ENCODE measurements around the gene METTL23. TPM values are rescaled to one million over a fixed set of nuclear protein-coding genes. Genes with fewer than 3 reads are reported as not detected.
"Not testable (repeated sequence)": the region's sequence is repeated elsewhere in the genome, so short reads cannot be mapped to it uniquely, and the experiment has no call there.

Gene METTL23
- total and polyA plus RNA-seq, 4 donors = 23.1 to 43.1 (median 36.1) TPM

DNA sequence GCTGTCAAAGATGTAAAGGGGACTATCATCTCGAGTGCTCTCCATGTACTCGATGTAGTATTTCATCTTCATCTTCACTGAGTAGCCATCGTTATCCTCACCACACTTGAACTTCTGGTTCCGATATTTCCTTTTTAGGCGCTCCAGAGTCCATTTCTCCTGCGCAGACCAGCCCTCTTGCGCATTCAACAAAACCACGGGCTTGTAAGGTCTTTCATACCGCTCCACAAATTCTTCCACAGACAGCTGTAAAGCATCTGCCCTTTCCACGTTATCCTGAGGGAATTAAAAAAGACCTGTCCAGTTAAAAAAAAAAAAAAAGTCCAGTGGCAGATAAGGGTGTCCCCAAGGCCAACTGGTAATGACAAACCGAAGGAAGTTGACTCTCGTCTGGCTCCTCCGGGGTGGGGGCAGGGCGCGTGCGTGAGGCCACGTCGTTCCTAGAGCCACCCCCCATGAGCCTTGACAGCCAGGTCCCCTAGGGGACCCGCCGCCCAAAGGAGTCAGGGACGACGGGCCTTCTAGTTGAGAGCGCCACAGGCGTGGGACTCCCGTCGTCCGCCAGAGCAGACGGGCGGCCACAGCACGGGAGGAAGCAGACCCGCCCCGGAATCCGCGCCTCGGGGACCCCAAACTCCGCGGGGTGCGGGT lies 934 bp upstream of the METTL23 start:
- ATAC-seq (ENCODE audit: insufficient read depth, low FRiP score) (peak; percentile 54), DNase-seq (peak; percentile 58 to 63 (median 61))
- WGBS, 2 donors = 3 to 5% methylated on average over 36 to 38 of the region's 38 CpGs
- Histone ChIP-seq H3K36me3 (ENCODE audit: control insufficient read depth in 4 of 4, insufficient read depth in 4 of 4, low read length in 4 of 4) (peaks cover 21 to 34% (median 28%) of the 10 kb centered on the region in 4 donors), H3K27me3 (ENCODE audit: control insufficient read depth in 3 of 3, insufficient read depth in 3 of 3, low read length in 2 of 3) (no peaks in the 10 kb centered on the region), H3K4me1 (ENCODE audit: control insufficient read depth in 5 of 5, insufficient read depth in 5 of 5, low read length in 5 of 5) (peaks cover 2 to 18% (median 11%) of the 10 kb centered on the region in 5 donors), H3K27ac (ENCODE audit: low read depth in 1 of 2, low read length in 1 of 2) (peak overlapping the region; percentile 99), H3K9me3 (ENCODE audit: control insufficient read depth in 4 of 4, insufficient read depth in 3 of 4, low read length in 3 of 4) (no peaks in the 10 kb centered on the region), H3K9ac (ENCODE audit: insufficient read depth in 1 of 2, low read length in 2 of 2) (peak overlapping the region; percentile 24 to 86), H3K4me3 (peak overlapping the region; percentile 79)
- TF ChIP-seq, protein P1, sequence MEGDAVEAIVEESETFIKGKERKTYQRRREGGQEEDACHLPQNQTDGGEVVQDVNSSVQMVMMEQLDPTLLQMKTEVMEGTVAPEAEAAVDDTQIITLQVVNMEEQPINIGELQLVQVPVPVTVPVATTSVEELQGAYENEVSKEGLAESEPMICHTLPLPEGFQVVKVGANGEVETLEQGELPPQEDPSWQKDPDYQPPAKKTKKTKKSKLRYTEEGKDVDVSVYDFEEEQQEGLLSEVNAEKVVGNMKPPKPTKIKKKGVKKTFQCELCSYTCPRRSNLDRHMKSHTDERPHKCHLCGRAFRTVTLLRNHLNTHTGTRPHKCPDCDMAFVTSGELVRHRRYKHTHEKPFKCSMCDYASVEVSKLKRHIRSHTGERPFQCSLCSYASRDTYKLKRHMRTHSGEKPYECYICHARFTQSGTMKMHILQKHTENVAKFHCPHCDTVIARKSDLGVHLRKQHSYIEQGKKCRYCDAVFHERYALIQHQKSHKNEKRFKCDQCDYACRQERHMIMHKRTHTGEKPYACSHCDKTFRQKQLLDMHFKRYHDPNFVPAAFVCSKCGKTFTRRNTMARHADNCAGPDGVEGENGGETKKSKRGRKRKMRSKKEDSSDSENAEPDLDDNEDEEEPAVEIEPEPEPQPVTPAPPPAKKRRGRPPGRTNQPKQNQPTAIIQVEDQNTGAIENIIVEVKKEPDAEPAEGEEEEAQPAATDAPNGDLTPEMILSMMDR (IDR thresholded peaks at IDR 0.05; ENCODE audit: control extremely low read depth, extremely low read depth) = no peak

DNA sequence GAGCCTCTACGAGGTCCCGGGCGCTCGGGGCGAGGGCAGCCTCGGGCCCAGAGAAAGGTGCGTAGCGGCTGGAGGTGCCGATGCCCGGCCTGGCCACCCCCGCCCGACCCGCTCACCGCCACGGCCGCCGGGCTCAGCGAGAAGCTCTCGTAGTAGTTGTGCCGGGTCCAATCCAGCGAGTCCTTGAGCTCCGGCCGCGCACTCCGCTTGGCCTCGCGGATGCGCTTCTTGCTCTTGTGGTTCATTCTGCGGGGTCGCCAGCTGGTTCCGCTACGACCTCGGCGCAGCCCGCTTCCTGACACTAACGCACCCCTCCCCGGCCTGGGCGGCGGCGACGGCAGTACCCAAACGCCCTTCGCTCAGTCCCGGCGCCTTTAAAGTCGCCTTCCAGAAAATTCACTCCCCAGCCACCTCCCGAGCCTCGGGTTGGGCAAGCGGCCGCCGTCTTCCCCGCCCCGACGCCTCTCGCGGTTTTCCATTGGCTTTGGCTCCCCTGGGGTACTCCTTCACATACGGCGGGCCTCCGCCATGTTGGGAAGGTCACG lies 336 bp upstream of the METTL23 start, which contains the start of gene JMJD6:
TSS of gene JMJD6 (minus strand) at position 376 of the 545 bp plus-strand sequence. CDS start at position 245, 131 bp downstream.
- no peaks in the 10 kb centered on the region for H3K27me3 ChIP-seq (ENCODE audit: control insufficient read depth in 3 of 3, insufficient read depth in 3 of 3, low read length in 2 of 3)
- H3K9ac ChIP-seq (ENCODE audit: insufficient read depth in 1 of 2, low read length in 2 of 2) = peak within 1 kb of the TSS; percentile 74 to 86
- WGBS, 2 donors = 0 to 1% methylated on average over 44 to 60 of the region's 60 CpGs
- H3K4me1 ChIP-seq (ENCODE audit: control insufficient read depth in 5 of 5, insufficient read depth in 5 of 5, low read length in 5 of 5) = peaks cover 2 to 18% (median 11%) of the 10 kb centered on the region in 5 donors
- H3K4me3 ChIP-seq = peak within 1 kb of the TSS; percentile 92
- ATAC-seq (ENCODE audit: insufficient read depth, low FRiP score) = peak; percentile 92
- no peaks in the 10 kb centered on the region for H3K9me3 ChIP-seq (ENCODE audit: control insufficient read depth in 4 of 4, insufficient read depth in 3 of 4, low read length in 3 of 4)
- TF ChIP-seq, protein P1 (IDR thresholded peaks at IDR 0.05; ENCODE audit: control extremely low read depth, extremely low read depth) = no peak
- peak; percentile 96 to 98 (median 98) for DNase-seq
- H3K36me3 ChIP-seq (ENCODE audit: control insufficient read depth in 4 of 4, insufficient read depth in 4 of 4, low read length in 4 of 4) = peaks cover 15 to 32% (median 27%) of the 10 kb centered on the region in 4 donors
- peak within 1 kb of the TSS; percentile 99 to 100 for H3K27ac ChIP-seq (ENCODE audit: low read depth in 1 of 2, low read length in 1 of 2)

DNA sequence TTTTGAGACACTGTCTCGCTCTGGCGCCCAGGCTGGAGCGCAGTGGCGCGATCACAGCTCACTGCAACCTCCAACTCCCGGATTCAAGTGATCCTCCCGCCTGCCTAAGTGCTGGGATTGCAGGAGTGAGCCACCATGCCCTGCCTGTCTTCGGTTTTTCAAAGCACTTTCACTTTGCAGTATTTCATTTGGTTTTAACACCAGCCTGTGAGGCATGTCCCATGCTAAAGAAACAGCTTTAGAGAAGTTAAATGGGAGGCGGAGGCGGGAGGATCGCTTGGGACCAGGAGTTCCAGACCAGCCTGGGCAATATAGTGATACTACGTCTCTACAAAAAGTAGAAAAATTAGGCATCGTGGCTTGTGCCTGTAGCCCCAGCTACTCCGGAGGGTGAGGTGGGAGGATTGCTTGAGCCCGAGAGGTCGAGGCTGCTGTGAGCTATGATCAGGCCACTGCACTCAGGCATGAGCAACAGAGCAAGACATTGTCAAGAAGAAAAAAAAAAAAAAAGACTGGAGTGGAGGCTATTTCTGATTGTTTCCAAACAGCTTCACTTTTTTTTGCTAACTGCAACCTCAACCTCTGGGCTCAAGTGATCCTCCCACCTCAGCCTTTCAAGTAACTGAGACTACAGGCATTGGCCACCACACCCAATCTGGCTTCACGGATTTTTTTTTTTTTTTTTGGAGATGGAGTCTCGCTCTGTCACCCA lies 1.3 kb downstream of the METTL23 start:
- H3K9ac ChIP-seq (ENCODE audit: insufficient read depth in 1 of 2, low read length in 2 of 2) = peak overlapping the region in 1 of 2 donors; percentile 74
- ATAC-seq (ENCODE audit: insufficient read depth, low FRiP score) (no peak), DNase-seq (no peak)
- no peaks in the 10 kb centered on the region for H3K9me3 ChIP-seq (ENCODE audit: control insufficient read depth in 4 of 4, insufficient read depth in 3 of 4, low read length in 3 of 4)
- H3K27me3 ChIP-seq (ENCODE audit: control insufficient read depth in 3 of 3, insufficient read depth in 3 of 3, low read length in 2 of 3) = no peaks in the 10 kb centered on the region
- H3K4me1 ChIP-seq (ENCODE audit: control insufficient read depth in 5 of 5, insufficient read depth in 5 of 5, low read length in 5 of 5) = peaks cover 2 to 22% (median 11%) of the 10 kb centered on the region in 5 donors
- peak overlapping the region; percentile 99 to 100 for H3K27ac ChIP-seq (ENCODE audit: low read depth in 1 of 2, low read length in 1 of 2)
- TF ChIP-seq, protein P1 (IDR thresholded peaks at IDR 0.05; ENCODE audit: control extremely low read depth, extremely low read depth) = no peak
- peaks cover 8 to 29% (median 19%) of the 10 kb centered on the region in 4 donors for H3K36me3 ChIP-seq (ENCODE audit: control insufficient read depth in 4 of 4, insufficient read depth in 4 of 4, low read length in 4 of 4)
- H3K4me3 ChIP-seq = no peak overlapping the region
- WGBS, 2 donors = 63 to 70% methylated on average over 18 of the region's 18 CpGs

DNA sequence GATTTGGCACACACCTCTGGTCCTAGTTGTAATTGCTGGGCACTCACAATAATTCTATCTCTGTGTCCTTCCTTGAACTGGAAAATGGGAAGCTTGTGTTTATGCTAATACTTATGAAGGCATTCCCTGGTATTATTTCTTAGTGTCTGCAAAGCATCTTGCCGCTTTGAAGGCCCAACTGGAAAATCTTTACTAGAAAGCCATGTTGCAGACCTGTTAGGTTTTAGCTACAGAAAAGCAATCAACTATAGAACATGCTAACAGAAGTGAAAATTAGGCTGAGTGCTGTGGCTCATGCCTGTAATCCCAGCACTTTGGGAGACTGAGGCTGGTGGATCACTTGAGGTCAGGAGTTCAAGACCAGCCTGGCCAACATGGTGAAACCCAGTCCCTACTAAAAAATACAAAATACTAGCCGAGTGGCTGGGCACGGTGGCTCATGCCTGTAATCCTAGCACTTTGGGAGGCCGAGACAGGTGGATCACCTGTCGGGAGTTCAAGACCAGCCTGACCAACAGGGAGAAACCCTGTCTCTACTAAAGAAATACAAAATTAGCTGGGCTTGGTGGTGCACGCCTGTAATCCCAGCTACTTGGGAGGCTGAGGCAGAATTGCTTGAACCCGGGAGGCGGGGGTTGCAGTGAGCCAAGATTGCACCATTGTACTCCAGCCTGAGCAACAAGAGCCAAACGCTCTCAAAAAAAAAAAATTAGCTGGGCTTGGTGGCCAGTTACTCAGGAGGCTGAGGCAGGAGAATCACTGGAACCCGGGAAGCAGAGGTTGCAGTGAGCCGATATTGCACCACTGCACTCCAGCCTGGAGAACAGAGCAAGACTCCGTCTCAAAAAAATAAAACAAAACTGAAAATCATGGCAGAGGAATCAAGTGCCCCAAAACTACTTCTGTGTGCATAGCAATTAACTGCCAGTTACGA lies 5.4 kb downstream of the METTL23 start:
- not testable (repeated sequence) for ATAC-seq (ENCODE audit: insufficient read depth, low FRiP score); H3K27me3 ChIP-seq (ENCODE audit: control insufficient read depth in 3 of 3, insufficient read depth in 3 of 3, low read length in 2 of 3); H3K27ac ChIP-seq (ENCODE audit: low read depth in 1 of 2, low read length in 1 of 2); H3K9ac ChIP-seq (ENCODE audit: insufficient read depth in 1 of 2, low read length in 2 of 2); DNase-seq; H3K4me3 ChIP-seq; H3K9me3 ChIP-seq (ENCODE audit: control insufficient read depth in 4 of 4, insufficient read depth in 3 of 4, low read length in 3 of 4)
- H3K4me1 ChIP-seq (ENCODE audit: control insufficient read depth in 5 of 5, insufficient read depth in 5 of 5, low read length in 5 of 5) = peaks cover 5 to 42% (median 15%) of the 10 kb centered on the region in 5 donors
- 83% methylated on average over 13 of the region's 13 CpGs for WGBS, 2 donors
- peaks cover 6 to 47% (median 32%) of the 10 kb centered on the region in 4 donors for H3K36me3 ChIP-seq (ENCODE audit: control insufficient read depth in 4 of 4, insufficient read depth in 4 of 4, low read length in 4 of 4)
